Fibroblast of lung (primary cell): ENCODE results near the gene OVOL1.

Experiments
- CTCF ChIP-seq, 2 donors: IDR thresholded peaks in 1 of 2; conservative IDR thresholded peaks in 1 of 2; 1 replicate in 1 of 2; 2 replicates in 1 of 2; pipeline ENCODE4 v1.5.1; 2011 to 2012; ENCODE audit warnings: low read length in 2 of 2, control low read depth in 1 of 2, inconsistent platforms in 1 of 2, low read depth in 1 of 2, mild to moderate bottlenecking in 1 of 2
- EZH2 ChIP-seq: IDR thresholded peaks from 2 replicates; pipeline ENCODE4 v1.5.1; 2012; ENCODE audit warnings: low read length, control low read depth, mild to moderate bottlenecking; ENCODE audit errors: missing control alignments

- TF ChIP-seq EZH2: no peak
- TF ChIP-seq CTCF (conservative IDR thresholded peaks at IDR 0.05 in 1 of 2, IDR thresholded peaks at IDR 0.05 in 1 of 2; ENCODE audit: low read depth in 1 of 2, low read length in 2 of 2): no peak
Observed at GRCh38 chr11:65814986-65815565, 28.2 kb downstream of the OVOL1 start.
